OCI-LY1 (cell line): ENCODE results near the gene PRODH.

ENCODE experiments used
- EZH2 ChIP-seq: fragments of 200-600 bp; sonication (generic), shearing (Covaris generic); IDR thresholded peaks from 2 replicates; pipeline ENCODE4 v1.8.0; 2017; ENCODE audit warnings: borderline replicate concordance, mixed run types, mild to moderate bottlenecking, antibody characterized with exemption, low read length, moderate library complexity, mixed read lengths
- TF ChIP-seq, protein P1 (sequence below): fragments of 200-600 bp; sonication (generic), shearing (Covaris generic); IDR thresholded peaks from 2 replicates; pipeline ENCODE4 v1.5.1; 2017; ENCODE audit warnings: mild to moderate bottlenecking, antibody characterized with exemption, low read length, moderate library complexity, mixed read lengths

- TF ChIP-seq, protein P1, sequence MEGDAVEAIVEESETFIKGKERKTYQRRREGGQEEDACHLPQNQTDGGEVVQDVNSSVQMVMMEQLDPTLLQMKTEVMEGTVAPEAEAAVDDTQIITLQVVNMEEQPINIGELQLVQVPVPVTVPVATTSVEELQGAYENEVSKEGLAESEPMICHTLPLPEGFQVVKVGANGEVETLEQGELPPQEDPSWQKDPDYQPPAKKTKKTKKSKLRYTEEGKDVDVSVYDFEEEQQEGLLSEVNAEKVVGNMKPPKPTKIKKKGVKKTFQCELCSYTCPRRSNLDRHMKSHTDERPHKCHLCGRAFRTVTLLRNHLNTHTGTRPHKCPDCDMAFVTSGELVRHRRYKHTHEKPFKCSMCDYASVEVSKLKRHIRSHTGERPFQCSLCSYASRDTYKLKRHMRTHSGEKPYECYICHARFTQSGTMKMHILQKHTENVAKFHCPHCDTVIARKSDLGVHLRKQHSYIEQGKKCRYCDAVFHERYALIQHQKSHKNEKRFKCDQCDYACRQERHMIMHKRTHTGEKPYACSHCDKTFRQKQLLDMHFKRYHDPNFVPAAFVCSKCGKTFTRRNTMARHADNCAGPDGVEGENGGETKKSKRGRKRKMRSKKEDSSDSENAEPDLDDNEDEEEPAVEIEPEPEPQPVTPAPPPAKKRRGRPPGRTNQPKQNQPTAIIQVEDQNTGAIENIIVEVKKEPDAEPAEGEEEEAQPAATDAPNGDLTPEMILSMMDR, result no peak
- TF ChIP-seq EZH2, result no peak
These were observed 15.9 kb upstream of the PRODH start for GRCh38 chr22:18952022-18952421.
